Measurements from ENCODE around the gene ADAMTSL2. TPM values are rescaled to one million over a fixed set of nuclear protein-coding genes. Genes with fewer than 3 reads are reported as not detected.

ADAMTSL2 gene
- total RNA-seq, 3 donors from 2014 or later = 1.3 to 2.7 (median 1.5) TPM

DNA sequence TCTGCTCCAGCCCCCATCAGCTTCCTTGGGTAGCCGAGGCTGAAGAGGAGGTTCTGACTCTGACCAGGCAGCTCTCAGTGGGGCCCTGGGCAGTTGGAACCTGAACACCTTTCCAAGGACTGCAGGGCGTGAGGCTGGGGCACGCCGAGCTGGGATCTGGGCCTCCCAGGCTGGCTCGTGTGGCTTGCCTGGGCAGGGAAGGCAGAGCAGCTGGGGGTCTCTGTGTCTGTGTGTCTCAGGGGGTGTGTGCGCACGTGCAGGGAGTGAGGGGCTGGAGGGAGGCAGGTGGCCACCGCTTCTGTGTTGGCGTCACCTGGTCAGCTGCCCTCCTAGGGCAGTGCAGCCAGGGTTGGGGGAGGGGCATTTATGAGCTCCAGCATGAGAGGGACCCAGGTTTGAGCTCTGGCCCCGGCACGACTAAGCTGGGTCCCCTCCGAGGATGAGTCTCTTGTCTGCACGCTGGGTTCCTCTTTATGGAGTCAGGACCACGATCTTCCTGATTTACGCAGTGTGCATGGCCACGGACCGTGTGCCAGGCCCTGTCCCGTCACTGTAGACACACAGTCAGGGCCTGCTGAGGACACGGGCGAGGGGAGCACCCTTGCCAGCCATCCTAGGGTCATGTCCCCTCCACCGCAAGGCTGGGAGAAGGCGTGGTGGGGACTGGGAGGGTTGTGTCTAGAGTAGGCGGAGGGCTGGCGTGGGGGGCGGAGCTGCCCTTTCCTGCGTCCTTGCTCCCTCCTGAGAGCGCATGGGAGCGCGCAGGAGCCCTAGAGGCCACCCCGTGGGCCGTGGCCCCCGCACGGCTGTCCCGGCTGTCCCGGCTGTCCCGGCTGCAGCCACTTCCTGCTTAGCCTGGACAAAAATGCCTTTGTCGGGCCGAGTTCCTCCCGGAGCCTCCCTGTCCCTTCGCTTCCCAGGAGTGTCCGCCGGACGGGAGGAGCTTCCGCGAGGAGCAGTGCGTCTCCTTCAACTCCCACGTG lies 4.6 kb downstream of the ADAMTSL2 start:
- DNase-seq = peak in 2 of 3 donors; percentile 74 to 79
- Histone ChIP-seq H3K36me3 (ENCODE audit: low read depth) (no peaks in the 10 kb centered on the region), H3K9me3 (no peaks in the 10 kb centered on the region), H3K4me1 (ENCODE audit: low read depth) (peaks cover 8% of the 10 kb centered on the region), H3K4me3 (no peak overlapping the region)
- no peak for TF ChIP-seq CTCF (IDR thresholded peaks at IDR 0.05)
- ATAC-seq = peak; percentile 78
- intact Hi-C loops (cut with DNase I, micrococcal nuclease) = no loop called here

DNA sequence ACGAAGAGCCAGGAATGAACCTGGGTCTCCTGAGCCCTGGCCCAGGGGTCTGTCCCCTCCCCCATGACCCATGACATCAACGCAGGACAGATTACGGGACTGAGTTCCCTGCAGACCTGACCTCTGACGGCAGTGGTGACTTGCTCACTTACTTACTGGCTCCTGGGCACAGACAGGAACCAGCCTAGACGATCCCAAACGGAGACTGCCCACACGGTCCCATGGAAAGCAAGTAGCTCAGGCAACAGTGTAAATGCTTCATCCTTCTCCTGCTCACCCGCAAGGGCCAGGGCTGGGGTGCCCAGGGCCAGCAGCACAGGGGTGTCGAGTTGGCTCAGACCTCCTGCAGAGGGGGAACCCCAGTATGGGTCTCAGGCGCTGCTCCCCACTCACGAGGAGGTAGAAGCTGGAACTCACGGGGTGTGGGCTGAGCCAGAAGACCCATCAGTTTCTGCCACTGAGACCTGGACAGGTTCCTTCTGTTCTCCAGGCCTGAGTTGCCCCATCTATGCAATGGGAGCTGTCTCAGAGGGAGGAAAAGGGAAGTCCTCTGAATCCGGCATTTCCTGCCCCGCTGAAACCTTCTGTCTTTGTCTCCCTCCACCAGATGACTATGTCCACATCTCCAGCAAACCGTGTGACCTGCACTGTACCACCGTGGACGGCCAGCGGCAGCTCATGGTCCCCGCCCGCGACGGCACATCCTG lies 5.6 kb downstream of the ADAMTSL2 start:
- intact Hi-C loops (cut with DNase I, micrococcal nuclease) = no loop called here
- H3K4me3 ChIP-seq = no peak overlapping the region

GRCh38 chr9:133540698-133541025 lies 6.2 kb downstream of the ADAMTSL2 start:
- ATAC-seq (no peak), DNase-seq (no peak)
- Histone ChIP-seq H3K36me3 (ENCODE audit: low read depth) (no peaks in the 10 kb centered on the region), H3K9me3 (no peaks in the 10 kb centered on the region), H3K4me1 (ENCODE audit: low read depth) (peaks cover 4% of the 10 kb centered on the region), H3K4me3 (no peak overlapping the region)
- intact Hi-C loops (cut with DNase I, micrococcal nuclease) = no loop called here
- TF ChIP-seq CTCF (IDR thresholded peaks at IDR 0.05) = no peak

More for the DNA sequence above, 5.6 kb downstream of the ADAMTSL2 start:
- TF ChIP-seq CTCF (IDR thresholded peaks at IDR 0.05) = no peak
- H3K9me3 ChIP-seq = no peaks in the 10 kb centered on the region
- peaks cover 4% of the 10 kb centered on the region for H3K4me1 ChIP-seq (ENCODE audit: low read depth)
- H3K36me3 ChIP-seq (ENCODE audit: low read depth) = no peaks in the 10 kb centered on the region
- DNase-seq (no peak), ATAC-seq (no peak)

DNA sequence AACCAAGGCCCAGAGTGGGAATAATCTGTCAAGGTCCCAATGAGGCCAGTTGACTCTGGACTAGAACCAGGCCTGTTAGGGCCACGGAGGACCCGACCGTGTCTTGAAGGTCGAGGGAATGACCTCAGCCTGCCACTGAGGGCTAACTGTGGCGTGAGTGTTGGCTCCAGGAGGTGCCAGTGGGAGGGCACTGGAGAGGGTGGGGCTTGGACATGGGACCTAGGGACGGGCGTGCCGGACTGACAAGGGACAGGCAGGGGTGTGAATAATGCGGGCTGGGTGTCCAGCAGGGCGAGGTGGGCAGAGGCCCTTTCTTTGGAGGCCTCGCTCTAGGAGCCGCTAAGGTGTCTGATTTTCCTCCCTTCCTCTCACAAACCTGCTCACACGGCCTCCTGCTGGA lies 7.5 kb downstream of the ADAMTSL2 start:
- intact Hi-C loops (cut with DNase I, micrococcal nuclease) = no loop called here
- ATAC-seq (peak; percentile 46), DNase-seq (no peak)
- TF ChIP-seq CTCF (IDR thresholded peaks at IDR 0.05) = no peak
- Histone ChIP-seq H3K4me3 (no peak overlapping the region), H3K36me3 (ENCODE audit: low read depth) (no peaks in the 10 kb centered on the region), H3K9me3 (no peaks in the 10 kb centered on the region), H3K4me1 (ENCODE audit: low read depth) (peaks cover 4% of the 10 kb centered on the region)

- DNase-seq (no peak), ATAC-seq (no peak)
- H3K4me3 ChIP-seq = no peak overlapping the region
- TF ChIP-seq CTCF (IDR thresholded peaks at IDR 0.05) = no peak
- intact Hi-C loops (cut with DNase I, micrococcal nuclease) = no loop called here
- H3K36me3 ChIP-seq (ENCODE audit: low read depth) = no peaks in the 10 kb centered on the region
- H3K9me3 ChIP-seq = no peaks in the 10 kb centered on the region
- H3K4me1 ChIP-seq (ENCODE audit: low read depth) = peaks cover 4% of the 10 kb centered on the region
Observed at GRCh38 chr9:133543772-133544467, 9.4 kb downstream of the ADAMTSL2 start.
